GM13976 (cell line): ENCODE measurements around the gene UBE2E1.

Source experiments
- DNase-seq: peaks from one replicate; pipeline ENCODE4 v3.0.0; 2012; ENCODE audit warnings: low spot score
- CTCF ChIP-seq: IDR thresholded peaks from 2 replicates; pipeline ENCODE4 v1.5.1; 2012; ENCODE audit warnings: borderline replicate concordance, mild to moderate bottlenecking; ENCODE audit not compliant: insufficient read depth; ENCODE audit errors: extremely low read depth, missing control alignments, control extremely low read depth
- in situ Hi-C: fragments of 300-500 bp; cut with MboI; formaldehyde crosslinking; loops from one replicate; pipeline ENCODE4 v1.12.0; 2022; ENCODE audit warnings: low sequenced_read_pairs, mixed read lengths, inconsistent platforms; ENCODE audit not compliant: unreplicated experiment

The UBE2E1 gene

DNA sequence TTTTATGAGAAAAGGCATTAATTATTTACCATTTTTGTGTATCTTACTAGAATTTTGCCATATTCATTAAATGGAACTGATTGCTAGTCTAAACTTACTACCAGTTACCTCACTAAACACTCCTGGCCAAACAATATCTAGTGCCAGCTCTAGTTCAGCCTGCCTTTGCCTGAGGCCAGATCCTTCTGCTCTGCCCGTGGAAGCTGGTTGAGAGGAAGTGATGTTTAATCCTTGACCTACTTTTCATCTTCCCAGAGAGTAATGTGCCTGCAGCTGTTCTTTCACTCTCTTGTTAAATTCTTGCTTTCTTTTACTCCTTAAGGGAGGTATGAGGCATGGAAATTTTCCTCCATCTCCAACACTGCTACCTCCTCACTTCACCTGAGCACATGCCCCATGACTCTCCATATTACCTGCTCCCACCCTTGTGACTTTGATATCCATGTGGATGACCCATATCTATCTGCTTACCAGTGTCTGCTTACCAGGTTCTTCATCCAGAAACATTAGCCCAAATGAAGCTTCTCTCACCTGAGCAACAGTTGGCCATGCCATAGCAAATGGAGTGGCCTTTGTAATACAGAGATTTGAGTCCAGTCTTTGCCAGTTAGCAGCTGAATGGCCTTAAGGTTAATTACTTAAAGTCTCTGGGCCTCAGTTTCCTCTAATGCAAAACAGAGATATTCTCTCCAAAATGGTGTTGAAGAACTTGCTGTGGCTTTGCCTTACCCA is 53.4 kb downstream of the UBE2E1 start:
- no peak for TF ChIP-seq CTCF
- in situ Hi-C loops: no loop called here
- DNase-seq: no peak

DNA sequence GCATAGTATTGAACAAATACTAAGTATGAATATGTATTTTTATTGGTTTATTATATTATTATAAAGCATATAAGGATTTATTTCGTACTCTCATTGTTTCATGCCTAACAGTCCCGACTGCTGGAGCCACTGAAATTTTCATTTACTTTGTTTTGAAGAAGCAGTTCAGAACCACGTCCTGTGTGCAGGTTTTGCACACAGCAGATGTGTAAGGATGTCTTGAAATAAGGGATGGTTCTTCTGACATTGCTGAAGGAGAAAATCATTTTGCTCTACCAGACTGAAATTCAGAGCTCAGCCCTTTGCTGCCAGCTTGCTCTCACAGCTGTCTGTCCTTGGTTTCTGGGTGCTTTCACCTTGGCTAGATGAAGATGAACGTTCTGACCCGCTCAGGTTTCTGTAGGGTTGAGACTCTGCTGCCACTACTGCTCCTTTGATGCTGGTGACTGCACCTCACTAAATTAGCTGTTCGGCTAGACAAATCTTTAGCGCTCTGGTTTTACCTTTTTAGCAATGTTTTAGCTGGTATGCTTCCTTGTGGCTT is 54.2 kb downstream of the UBE2E1 start:
- no peak for DNase-seq
- in situ Hi-C loops: no loop called here
- TF ChIP-seq CTCF: no peak

- TF ChIP-seq CTCF: no peak
- in situ Hi-C loops: no loop called here
Measured at GRCh38 chr3:23861689-23862088, 55.9 kb downstream of the UBE2E1 start.

GRCh38 chr3:23863060-23863459 is 57.3 kb downstream of the UBE2E1 start:
- DNase-seq: no peak
- TF ChIP-seq CTCF: no peak
- in situ Hi-C loops: no loop called here

More at GRCh38 chr3:23861689-23862088, 55.9 kb downstream of the UBE2E1 start:
- DNase-seq: no peak

DNA sequence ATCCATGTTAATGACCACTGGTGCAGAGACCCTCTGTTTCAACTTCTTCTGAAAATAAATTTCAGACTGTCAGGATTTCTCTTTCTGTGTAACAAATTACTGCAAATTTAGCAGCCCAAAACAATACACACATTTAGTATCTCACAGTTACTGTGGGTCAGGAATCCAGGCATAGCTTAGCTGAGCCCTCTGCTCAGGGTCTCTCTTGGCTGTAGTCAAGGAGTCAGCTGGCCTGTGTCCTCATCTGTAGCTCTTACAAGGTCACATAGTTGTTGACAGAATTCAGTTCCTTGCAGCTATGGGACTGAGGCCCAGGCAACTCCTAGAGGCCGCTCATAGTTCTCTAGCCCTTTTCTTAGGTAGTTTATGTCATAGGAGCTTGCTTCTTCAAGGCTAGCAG is 59.2 kb downstream of the UBE2E1 start:
- no peak for TF ChIP-seq CTCF
- in situ Hi-C loops: no loop called here

DNA sequence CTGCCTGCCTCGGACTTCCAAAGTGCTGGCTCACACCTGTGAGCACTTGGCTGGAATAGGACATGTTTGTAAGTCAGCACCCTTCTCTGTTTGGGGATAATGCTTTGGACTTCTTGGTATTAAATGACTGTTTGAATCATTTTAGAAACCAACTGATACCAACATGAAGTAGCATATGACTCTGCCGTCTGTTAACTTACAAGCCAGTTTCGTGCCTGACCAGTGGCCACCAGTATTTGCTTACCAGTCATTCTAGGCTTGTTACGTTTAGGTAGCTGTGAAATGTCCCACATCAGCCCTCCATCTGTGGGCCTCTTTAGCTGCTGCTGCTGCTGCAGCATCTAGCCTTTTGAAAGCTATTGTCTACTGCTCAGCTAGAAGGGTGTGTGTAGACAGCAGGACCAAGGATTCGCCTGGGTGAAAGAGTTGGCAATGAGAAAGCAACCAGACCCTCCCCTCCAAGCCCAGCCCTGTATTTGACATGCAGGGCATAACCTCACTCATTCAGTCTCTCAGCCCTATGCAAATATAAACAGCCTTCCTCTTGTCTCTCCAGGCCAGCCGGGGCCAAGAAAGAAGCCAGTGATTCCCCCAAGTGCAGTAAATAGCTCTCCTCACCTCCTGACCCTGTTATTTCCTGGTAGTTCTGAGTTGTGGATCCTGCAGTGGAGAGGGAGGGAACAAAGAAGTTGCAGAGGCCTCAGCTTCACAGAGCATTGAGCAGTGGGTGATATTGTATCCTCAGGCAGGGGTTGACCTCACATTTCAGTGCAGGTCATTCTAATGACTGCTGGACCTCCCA is 60.0 kb downstream of the UBE2E1 start:
- in situ Hi-C loops: no loop called here
- peak; percentile 48 for DNase-seq
- TF ChIP-seq CTCF: no peak

More for the DNA sequence above, 59.2 kb downstream of the UBE2E1 start:
- DNase-seq: no peak
